HCT116 (cell line): ENCODE measurements around the gene AP1M1. TPM values are rescaled to one million over a fixed set of nuclear protein-coding genes. Genes with fewer than 3 reads are reported as not detected.

ENCODE experiments used
- ATAC-seq: fragments of 200-7000 bp; cut with Tn5 transposase; 2 replicates; pipeline ENCODE4 v1.9.1; 2020; ENCODE audit warnings: mild to moderate bottlenecking, moderate library complexity
- BruUV-seq: library from RNA; stranded (reverse); fragments of 400-500 nt; replicated peaks from 2 replicates; lab custom pipeline; 2021; lab: Mats Ljungman, UMichigan
- CTCF ChIA-PET: fragments of 300-600 bp; sonication (Branson Sonifier 250); formaldehyde crosslinking; loops from one replicate; lab custom pipeline; 2021; ENCODE audit warnings: antibody characterized with exemption; lab: Charles Lee
- POLR2A ChIA-PET: fragments of 300-600, 350-600 bp; sonication (Branson Sonifier 250); formaldehyde crosslinking; loops from one replicate; lab custom pipeline; 2021; ENCODE audit warnings: antibody characterized with exemption; lab: Charles Lee
- RAD21 ChIA-PET, 2 experiments: fragments of 300-600 bp; sonication (Branson Sonifier 250); formaldehyde crosslinking; loops; one replicate each; lab custom pipeline; 2023; ENCODE audit warnings: low total read pairs in 2 of 2; ENCODE audit not compliant: uncharacterized antibody in 2 of 2, unreplicated experiment in 2 of 2, low non-redundant PET in 1 of 2; lab: Charles Lee
- DNase-seq: peaks from one replicate; pipeline ENCODE4 v3.0.0-alpha.2; 2010; ENCODE audit warnings: low read depth, low spot score
- H2AFZ ChIP-seq: fragments of 200-600 bp; shearing (Covaris generic), sonication (generic); 2 replicates; pipeline ENCODE4 v1.6.1; 2017; ENCODE audit warnings: low read depth, mixed run types, mixed read lengths, antibody characterized with exemption, low read length; ENCODE audit not compliant: poor library complexity, severe bottlenecking
- H3K27ac ChIP-seq: 2 replicates; pipeline ENCODE4 v1.5.1; 2012; ENCODE audit warnings: low read depth, low read length
- H3K27me3 ChIP-seq: fragments of 200-600 bp; sonication (generic); 2 replicates; pipeline ENCODE4 v1.6.1; 2016; ENCODE audit warnings: mixed run types, low read length, mixed read lengths; ENCODE audit not compliant: insufficient read depth
- H3K36me3 ChIP-seq, 2 experiments: fragments of 200-500 bp in 1 of 2; fragments of 200-600 bp in 1 of 2; sonication (Bioruptor generic) in 1 of 2; sonication (generic) in 1 of 2; 2 replicates each; pipeline versions ENCODE4 v1.5.1 to v1.6.1; 2014 to 2016; ENCODE audit warnings: low read length in 2 of 2, inconsistent platforms in 1 of 2, mixed read lengths in 1 of 2, mixed run types in 1 of 2; ENCODE audit not compliant: insufficient read depth in 2 of 2, control insufficient read depth in 1 of 2
- H3K4me1 ChIP-seq, 2 experiments: fragments of 200-600 bp in 1 of 2; sonication (generic) in 1 of 2; 2 replicates each; pipeline versions ENCODE4 v1.5.1 to v1.6.1; 2012 to 2017; ENCODE audit warnings: low read length in 2 of 2, inconsistent platforms in 1 of 2, mild to moderate bottlenecking in 1 of 2, mixed read lengths in 1 of 2, mixed run types in 1 of 2, moderate library complexity in 1 of 2; ENCODE audit not compliant: insufficient read depth in 2 of 2, control insufficient read depth in 1 of 2
- H3K4me2 ChIP-seq: fragments of 200-600 bp; sonication (generic); 2 replicates; pipeline ENCODE4 v1.6.1; 2017; ENCODE audit warnings: mixed run types, low read length, mixed read lengths
- H3K4me3 ChIP-seq, 2 experiments: fragments of 200-600 bp in 1 of 2; sonication (generic) in 1 of 2; replicated peaks in 1 of 2; 2 replicates each; pipeline ENCODE4 v1.5.1; 2011 to 2016; ENCODE audit warnings: low read length in 2 of 2, control low read depth in 1 of 2, low read depth in 1 of 2, mild to moderate bottlenecking in 1 of 2, mixed read lengths in 1 of 2, mixed run types in 1 of 2
- H3K79me2 ChIP-seq: fragments of 200-600 bp; sonication (generic); 2 replicates; pipeline ENCODE4 v1.6.1; 2017; ENCODE audit warnings: mild to moderate bottlenecking, mixed run types, low read length, moderate library complexity, mixed read lengths; ENCODE audit not compliant: insufficient read depth
- H3K9ac ChIP-seq: fragments of 200-600 bp; sonication (generic); 2 replicates; pipeline ENCODE4 v1.6.1; 2016; ENCODE audit warnings: low read length, mixed read lengths
- H3K9me2 ChIP-seq: fragments of 200-600 bp; sonication (generic), shearing (Covaris generic); 2 replicates; pipeline ENCODE4 v1.6.1; 2017; ENCODE audit warnings: mixed run types, mild to moderate bottlenecking, moderate library complexity; ENCODE audit not compliant: insufficient read depth
- H3K9me3 ChIP-seq, 2 experiments: fragments of 200-500 bp in 1 of 2; fragments of 200-600 bp in 1 of 2; sonication (Bioruptor generic) in 1 of 2; sonication (generic) in 1 of 2; 2 replicates each; pipeline ENCODE4 v1.6.1; 2014 to 2017; ENCODE audit warnings: low read length in 2 of 2, mixed read lengths in 2 of 2, inconsistent platforms in 1 of 2, low read depth in 1 of 2, mild to moderate bottlenecking in 1 of 2, mixed run types in 1 of 2, moderate library complexity in 1 of 2; ENCODE audit not compliant: control insufficient read depth in 1 of 2, insufficient read depth in 1 of 2
- H4K20me1 ChIP-seq: fragments of 200-600 bp; sonication (generic), shearing (Covaris generic); 2 replicates; pipeline ENCODE4 v1.6.1; 2017; ENCODE audit warnings: mixed run types, mild to moderate bottlenecking, moderate library complexity; ENCODE audit not compliant: insufficient read depth
- ATF3 ChIP-seq: IDR thresholded peaks from 2 replicates; pipeline ENCODE4 v1.6.1; 2012
- CBX3 ChIP-seq: IDR thresholded peaks from 2 replicates; pipeline ENCODE4 v1.6.1; 2012; ENCODE audit warnings: low read depth
- MAX ChIP-seq: IDR thresholded peaks from 2 replicates; pipeline ENCODE4 v1.6.1; 2012
- SP1 ChIP-seq: IDR thresholded peaks from 2 replicates; pipeline ENCODE4 v1.6.1; 2012; ENCODE audit warnings: low read depth
- YY1 ChIP-seq: IDR thresholded peaks from 2 replicates; pipeline ENCODE4 v1.6.1; 2011; ENCODE audit warnings: low read length, low read depth, moderate library complexity, mild to moderate bottlenecking; ENCODE audit not compliant: insufficient replicate concordance; ENCODE audit errors: extremely low read depth
- intact Hi-C: fragments of 100-400 bp; cut with micrococcal nuclease; formaldehyde crosslinking; loops from 2 replicates; pipeline ENCODE4 v1.10.0; 2022
- total RNA-seq: library from RNA; stranded (reverse); gene quantifications from one replicate; pipeline ENCODE4 v1.2.1, GENCODE V29; 2021; ENCODE audit not compliant: unreplicated experiment
- TF ChIP-seq, protein P1 (sequence below): IDR thresholded peaks from 2 replicates; pipeline ENCODE4 v1.6.1; 2011; ENCODE audit warnings: mild to moderate bottlenecking, low read length, moderate library complexity; ENCODE audit not compliant: insufficient replicate concordance; ENCODE audit errors: extremely low read depth

Gene AP1M1
- total RNA-seq, 1 experiment from 2014 or later: 50.0 TPM

- no peak overlapping the region for H3K4me3 ChIP-seq
- H3K9ac ChIP-seq: no peak overlapping the region
- H3K79me2 ChIP-seq: no peaks in the 10 kb centered on the region
- no peaks in the 10 kb centered on the region for H3K9me2 ChIP-seq
- no peak overlapping the region for H3K27ac ChIP-seq
- no peaks in the 10 kb centered on the region for H3K27me3 ChIP-seq
- ATAC-seq: no peak
- no peak for DNase-seq
- no peak overlapping the region for H3K4me2 ChIP-seq
- ChIA-PET RAD21 (no interaction called here), CTCF (no interaction called here), POLR2A (interaction anchor here (1.4 kb wide), 1 partner anchor 38 kb away, joined by 3 read pairs; the partner anchor contains the start of gene KLF2)
- H2AFZ ChIP-seq: no peak overlapping the region
- H3K36me3 ChIP-seq: no peaks in the 10 kb centered on the region
- TF ChIP-seq CBX3 (no peak), ATF3 (no peak), YY1 (no peak), MAX (no peak), SP1 (no peak)
- TF ChIP-seq, protein P1, sequence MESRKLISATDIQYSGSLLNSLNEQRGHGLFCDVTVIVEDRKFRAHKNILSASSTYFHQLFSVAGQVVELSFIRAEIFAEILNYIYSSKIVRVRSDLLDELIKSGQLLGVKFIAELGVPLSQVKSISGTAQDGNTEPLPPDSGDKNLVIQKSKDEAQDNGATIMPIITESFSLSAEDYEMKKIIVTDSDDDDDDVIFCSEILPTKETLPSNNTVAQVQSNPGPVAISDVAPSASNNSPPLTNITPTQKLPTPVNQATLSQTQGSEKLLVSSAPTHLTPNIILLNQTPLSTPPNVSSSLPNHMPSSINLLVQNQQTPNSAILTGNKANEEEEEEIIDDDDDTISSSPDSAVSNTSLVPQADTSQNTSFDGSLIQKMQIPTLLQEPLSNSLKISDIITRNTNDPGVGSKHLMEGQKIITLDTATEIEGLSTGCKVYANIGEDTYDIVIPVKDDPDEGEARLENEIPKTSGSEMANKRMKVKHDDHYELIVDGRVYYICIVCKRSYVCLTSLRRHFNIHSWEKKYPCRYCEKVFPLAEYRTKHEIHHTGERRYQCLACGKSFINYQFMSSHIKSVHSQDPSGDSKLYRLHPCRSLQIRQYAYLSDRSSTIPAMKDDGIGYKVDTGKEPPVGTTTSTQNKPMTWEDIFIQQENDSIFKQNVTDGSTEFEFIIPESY: no peak
- no TSS peak for BruUV-seq
- intact Hi-C loops: no loop called here
- no peaks in the 10 kb centered on the region for H3K4me1 ChIP-seq
- H4K20me1 ChIP-seq: no peaks in the 10 kb centered on the region
- H3K9me3 ChIP-seq: no peaks in the 10 kb centered on the region
Observed at GRCh38 chr19:16285769-16286498, 88.2 kb downstream of the AP1M1 start.
